IMR-90 (cell line): ENCODE measurements around the gene DLG5. TPM values are rescaled to one million over a fixed set of nuclear protein-coding genes. Genes with fewer than 3 reads are reported as not detected.

ENCODE experiments used
- ATAC-seq: fragments of 200-7000 bp; cut with Tn5 transposase; 2 replicates; pipeline ENCODE4 v1.9.1; 2020; ENCODE audit warnings: low read depth, mild to moderate bottlenecking, moderate library complexity
- BruUV-seq: library from RNA; stranded (reverse); fragments of 400-500 nt; replicated peaks from 2 replicates; lab custom pipeline; 2021; lab: Mats Ljungman, UMichigan
- CTCF ChIA-PET: fragments of 300-600 bp; formaldehyde crosslinking; extraction: SDS; loops from one replicate; lab custom pipeline; 2021; ENCODE audit warnings: antibody characterized with exemption; lab: Yijun Ruan, JAX
- POLR2A ChIA-PET: fragments of 300-600 bp; sonication (Branson Sonifier 250); formaldehyde crosslinking; loops from one replicate; lab custom pipeline; 2022; ENCODE audit warnings: antibody characterized with exemption; ENCODE audit not compliant: unreplicated experiment; lab: Charles Lee
- DNase-seq: peaks from one replicate; pipeline ENCODE4 v3.0.0; 2013
- H2AFZ ChIP-seq: replicated peaks from 2 replicates; pipeline ENCODE3; 2013; ENCODE audit warnings: low read length, mild to moderate bottlenecking; ENCODE audit not compliant: poor library complexity
- H2AK5ac ChIP-seq: 2 replicates; pipeline ENCODE4 v1.6.1; 2013; ENCODE audit warnings: low read depth, low read length, inconsistent platforms
- H2AK9ac ChIP-seq: replicated peaks from 2 replicates; pipeline ENCODE3; 2013; ENCODE audit warnings: mild to moderate bottlenecking, low read depth, low read length, moderate library complexity; ENCODE audit not compliant: poor library complexity
- H2BK120ac ChIP-seq: 2 replicates; pipeline ENCODE4 v1.6.1; 2013; ENCODE audit warnings: low read depth, low read length, inconsistent platforms
- H2BK15ac ChIP-seq: 3 replicates; pipeline ENCODE4 v1.6.1; 2013; ENCODE audit warnings: low read depth, low read length, inconsistent platforms
- H2BK20ac ChIP-seq: 2 replicates; pipeline ENCODE4 v1.6.1; 2013; ENCODE audit warnings: low read depth, mild to moderate bottlenecking, inconsistent platforms, low read length, moderate library complexity
- H2BK5ac ChIP-seq: 2 replicates; pipeline ENCODE4 v1.6.1; 2013; ENCODE audit warnings: mild to moderate bottlenecking, low read depth, low read length, inconsistent platforms; ENCODE audit not compliant: poor library complexity, severe bottlenecking
- H3K14ac ChIP-seq: replicated peaks from 2 replicates; pipeline ENCODE4 v1.6.1; 2013; ENCODE audit warnings: low read depth, low read length, inconsistent platforms
- H3K18ac ChIP-seq: 2 replicates; pipeline ENCODE4 v1.6.1; 2013; ENCODE audit warnings: low read depth, low read length, control low read depth
- H3K23ac ChIP-seq: 2 replicates; pipeline ENCODE4 v1.6.1; 2013; ENCODE audit warnings: low read depth, low read length, inconsistent platforms
- H3K27ac ChIP-seq: 2 replicates; pipeline ENCODE4 v1.5.1; 2013; ENCODE audit warnings: mild to moderate bottlenecking, control low read depth, low read length; ENCODE audit not compliant: insufficient read depth
- H3K27me3 ChIP-seq: 2 replicates; pipeline ENCODE4 v1.6.1; 2013; ENCODE audit warnings: low read length; ENCODE audit not compliant: control insufficient read depth, insufficient read depth
- H3K36me3 ChIP-seq: 2 replicates; pipeline ENCODE4 v1.6.1; 2013; ENCODE audit warnings: low read length, mixed read lengths; ENCODE audit not compliant: control insufficient read depth, insufficient read depth
- H3K4ac ChIP-seq: 2 replicates; pipeline ENCODE4 v1.6.1; 2013; ENCODE audit warnings: low read depth, low read length, inconsistent platforms
- H3K4me1 ChIP-seq: 2 replicates; pipeline ENCODE4 v1.6.1; 2013; ENCODE audit warnings: low read length, mixed read lengths; ENCODE audit not compliant: control insufficient read depth, insufficient read depth
- H3K4me2 ChIP-seq: 2 replicates; pipeline ENCODE4 v1.6.1; 2013; ENCODE audit warnings: low read depth, mild to moderate bottlenecking, control low read depth, low read length, moderate library complexity
- H3K4me3 ChIP-seq: 2 replicates; pipeline ENCODE4 v1.5.1; 2013; ENCODE audit warnings: low read depth, mild to moderate bottlenecking, control low read depth, low read length, moderate library complexity; ENCODE audit not compliant: insufficient read depth
- H3K56ac ChIP-seq: 2 replicates; pipeline ENCODE4 v1.6.1; 2013; ENCODE audit warnings: low read length, inconsistent platforms; ENCODE audit not compliant: insufficient read depth; ENCODE audit errors: extremely low read depth
- H3K79me1 ChIP-seq, 2 experiments: 2 replicates each; pipeline ENCODE4 v1.6.1; 2013; ENCODE audit warnings: low read length in 2 of 2, inconsistent platforms in 1 of 2, low read depth in 1 of 2
- H3K9ac ChIP-seq: 2 replicates; pipeline ENCODE4 v1.6.1; 2013; ENCODE audit warnings: low read depth, low read length, control low read depth
- H3K9me1 ChIP-seq: 2 replicates; pipeline ENCODE4 v1.6.1; 2013; ENCODE audit warnings: low read length, inconsistent platforms; ENCODE audit not compliant: insufficient read depth
- H3K9me3 ChIP-seq: 2 replicates; pipeline ENCODE4 v1.6.1; 2013; ENCODE audit warnings: low read length; ENCODE audit not compliant: control insufficient read depth, insufficient read depth
- H4K20me1 ChIP-seq: 2 replicates; pipeline ENCODE4 v1.6.1; 2013; ENCODE audit warnings: low read length, inconsistent platforms; ENCODE audit not compliant: insufficient read depth
- H4K5ac ChIP-seq: 2 replicates; pipeline ENCODE4 v1.6.1; 2013; ENCODE audit warnings: mild to moderate bottlenecking, low read depth, low read length, control low read depth
- H4K8ac ChIP-seq, 2 experiments: 2 replicates each; pipeline ENCODE4 v1.6.1; 2013; ENCODE audit warnings: low read depth in 2 of 2, low read length in 2 of 2, control low read depth in 1 of 2, inconsistent platforms in 1 of 2
- H4K91ac ChIP-seq: 2 replicates; pipeline ENCODE4 v1.6.1; 2013; ENCODE audit warnings: low read depth, low read length, inconsistent platforms; ENCODE audit not compliant: insufficient read depth
- CEBPB ChIP-seq: IDR thresholded peaks from 2 replicates; pipeline ENCODE4 v1.6.1; 2012; ENCODE audit warnings: low read depth, low read length, improper control_type of control experiment
- NFE2L2 ChIP-seq: fragments of 150-350 bp; IDR thresholded peaks from 2 replicates; pipeline ENCODE4 v1.6.1; 2016; ENCODE audit warnings: low read depth, mild to moderate bottlenecking, low read length
- WGBS, 2 experiments: methylation state at CpG; one replicate each; pipeline versions ENCODE4 v1.1.5 to v1.1.7; 2013; ENCODE audit warnings: missing lambda C conversion rate in 2 of 2; ENCODE audit not compliant: insufficient read length in 1 of 2; ENCODE audit errors: extremely low coverage in 2 of 2; 5-methylcytosine and 5-hydroxymethylcytosine counted together
- dilution Hi-C: fragments of 300-500 bp; cut with HindIII; formaldehyde crosslinking; loops from one replicate; pipeline ENCODE4 v1.14.3; 2018; ENCODE audit warnings: low sequenced_read_pairs; ENCODE audit not compliant: unreplicated experiment
- in situ Hi-C: fragments of 300-500 bp; cut with MboI; formaldehyde crosslinking; loops from 3 replicates; pipeline ENCODE4 v1.14.3; 2019; ENCODE audit warnings: low sequenced_read_pairs, inconsistent platforms, mixed read lengths
- intact Hi-C: fragments of 100-400 bp; cut with micrococcal nuclease; formaldehyde crosslinking; loops from 2 replicates; pipeline ENCODE4 v1.10.0; 2022
- polyA plus RNA-seq, 3 experiments: library from polyadenylated mRNA; depleted of rRNA; stranded (reverse); fragments of >200 nt; gene quantifications; 2 replicates each; pipeline ENCODE4 v1.2.3, GENCODE V29; 2012; ENCODE audit warnings: low replicate concordance in 1 of 3
- total RNA-seq: library from RNA; depleted of rRNA; stranded (reverse); fragments of >200 nt; gene quantifications from 2 replicates; pipeline ENCODE4 v1.2.3, GENCODE V29; 2012

Gene DLG5
- total and polyA plus RNA-seq, 2 of the 4 experiments (the other 2 are of a cell fraction): 12.7 to 28.7 TPM

DNA sequence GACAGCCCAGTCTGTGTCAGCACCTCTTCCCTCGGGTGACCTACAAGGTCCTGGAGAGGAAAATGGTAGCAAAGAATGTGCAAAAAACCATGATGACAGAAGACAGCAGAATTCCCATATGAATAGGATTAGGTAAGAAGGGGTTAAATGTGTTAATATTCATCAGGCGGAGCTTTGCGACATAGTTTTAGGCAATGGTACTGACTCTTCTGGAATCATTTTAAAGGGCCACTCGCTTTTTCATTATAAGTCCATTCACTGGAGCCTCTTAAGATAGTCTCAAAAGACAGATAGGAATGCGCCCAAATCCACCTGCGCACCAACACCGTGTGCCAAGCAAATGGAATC lies 38.2 kb downstream of the DLG5 start:
- WGBS, 2 experiments: no CpG with 5 or more reads among the region's 7 CpGs
- H3K14ac ChIP-seq: 0 out of 2 replicates have a peak overlapping the region, but pooled peaks have one; percentile 25
- H3K56ac ChIP-seq: no peak overlapping the region
- H2AFZ ChIP-seq: no peak overlapping the region
- H4K20me1 ChIP-seq: peaks cover 98% of the 10 kb centered on the region
- H3K27me3 ChIP-seq: no peaks in the 10 kb centered on the region
- peak overlapping the region; percentile 68 for H3K4me2 ChIP-seq
- no peak overlapping the region for H4K91ac ChIP-seq
- no peaks in the 10 kb centered on the region for H3K9me3 ChIP-seq
- H2BK15ac ChIP-seq: no peak overlapping the region
- intact Hi-C loops: loop anchor here (5.0 kb wide), 1 partner anchor 41 kb away; no protein-coding TSS in a partner anchor
- H3K4me3 ChIP-seq: no peak overlapping the region
- no peak overlapping the region for H4K8ac ChIP-seq
- H3K4me1 ChIP-seq: peaks cover 17% of the 10 kb centered on the region
- H2AK5ac ChIP-seq: peak overlapping the region; percentile 60; the same call in 1 of the 2 replicates
- ATAC-seq: peak; percentile 27
- H3K79me1 ChIP-seq: peaks cover 37 to 98% of the 10 kb centered on the region in 2 experiments
- no peak overlapping the region for H2BK5ac ChIP-seq
- dilution Hi-C loops: no loop called here
- peak overlapping the region; percentile 19; the same call in 1 of the 2 replicates for H3K9ac ChIP-seq
- H2AK9ac ChIP-seq: peak overlapping the region; percentile 48
- no peak overlapping the region for H2BK20ac ChIP-seq
- H3K23ac ChIP-seq: peak overlapping the region; percentile 77; the same call in 1 of the 2 replicates
- no peak overlapping the region for H3K18ac ChIP-seq
- peak; percentile 22; the same call in 1 of the 2 replicates for TF ChIP-seq CEBPB
- no peak for TF ChIP-seq NFE2L2
- DNase-seq: no peak
- ChIA-PET POLR2A (no interaction called here), CTCF (no interaction called here)
- H3K36me3 ChIP-seq: no peaks in the 10 kb centered on the region
- H2BK120ac ChIP-seq: no peak overlapping the region
- H4K5ac ChIP-seq: no peak overlapping the region
- H3K27ac ChIP-seq: peak overlapping the region; percentile 34
- no peak overlapping the region for H3K4ac ChIP-seq
- H3K9me1 ChIP-seq: peaks cover 55% of the 10 kb centered on the region
- BruUV-seq: no TSS peak
- in situ Hi-C loops: no loop called here
